HG03108 (cell line): ENCODE data around the gene RYR1.
"Not testable (repeated sequence)": the region's sequence is repeated elsewhere in the genome, so short reads cannot be mapped to it uniquely, and the experiment has no call there.

Source experiments
- ATAC-seq: cut with Tn5 transposase; IDR thresholded peaks from one replicate; pipeline ENCODE4 v1.9.1; 2021; ENCODE audit warnings: moderate library complexity; ENCODE audit not compliant: unreplicated experiment

Gene RYR1

GRCh38 chr19:38399537-38399936 lies 34.0 kb upstream of the RYR1 start:
- no peak for ATAC-seq

- no peak for ATAC-seq
Observed at GRCh38 chr19:38400361-38400760, 33.1 kb upstream of the RYR1 start.

GRCh38 chr19:38401148-38401547 lies 32.3 kb upstream of the RYR1 start:
- no peak for ATAC-seq

- no peak for ATAC-seq
Observed at GRCh38 chr19:38402623-38402966, 30.9 kb upstream of the RYR1 start.

- ATAC-seq: peak; percentile 90
Observed at GRCh38 chr19:38402967-38403674, 30.4 kb upstream of the RYR1 start, which contains the start of gene FAM98C. TSS of gene FAM98C (plus strand) at chr19:38403093. CDS start at chr19:38403154, 61 bp downstream.

- ATAC-seq: no peak
Observed at GRCh38 chr19:38404858-38405257, 28.6 kb upstream of the RYR1 start.

GRCh38 chr19:38405276-38405675 lies 28.2 kb upstream of the RYR1 start:
- ATAC-seq: no peak

- no peak for ATAC-seq
Observed at GRCh38 chr19:38409631-38410133, 23.8 kb upstream of the RYR1 start.

- not testable (repeated sequence) for ATAC-seq
Observed at GRCh38 chr19:38410407-38410806, 23.1 kb upstream of the RYR1 start.

- ATAC-seq: no peak
Observed at GRCh38 chr19:38411041-38411712, 22.3 kb upstream of the RYR1 start.

GRCh38 chr19:38411898-38412297 lies 21.6 kb upstream of the RYR1 start:
- not testable (repeated sequence) for ATAC-seq

GRCh38 chr19:38412491-38412890 lies 21.0 kb upstream of the RYR1 start:
- no peak for ATAC-seq

- no peak for ATAC-seq
Observed at GRCh38 chr19:38412961-38413360, 20.5 kb upstream of the RYR1 start.

- ATAC-seq: no peak
Observed at GRCh38 chr19:38413416-38413815, 20.1 kb upstream of the RYR1 start.

- ATAC-seq: no peak
Observed at GRCh38 chr19:38417146-38417543, 16.3 kb upstream of the RYR1 start.

GRCh38 chr19:38417544-38418506 lies 15.7 kb upstream of the RYR1 start:
- no peak for ATAC-seq

GRCh38 chr19:38420935-38421334 lies 12.6 kb upstream of the RYR1 start:
- no peak for ATAC-seq

- no peak for ATAC-seq
Observed at GRCh38 chr19:38421856-38422255, 11.6 kb upstream of the RYR1 start.

GRCh38 chr19:38422438-38422837 lies 11.1 kb upstream of the RYR1 start:
- no peak for ATAC-seq

GRCh38 chr19:38424272-38424671 lies 9.2 kb upstream of the RYR1 start:
- ATAC-seq: no peak

GRCh38 chr19:38425222-38425809 lies 8.2 kb upstream of the RYR1 start:
- ATAC-seq: no peak
